WI38 (cell line): ENCODE results near the gene PFAS.

Source experiments
- H3K4me3 ChIP-seq: 2 replicates; pipeline ENCODE4 v1.5.1; 2011; ENCODE audit warnings: low read depth, mild to moderate bottlenecking, control low read depth, low read length
- TF ChIP-seq, protein P1 (sequence below): IDR thresholded peaks from 2 replicates; pipeline ENCODE4 v1.5.1; 2012; ENCODE audit warnings: low read depth, mild to moderate bottlenecking, control low read depth, low read length

The PFAS gene

DNA sequence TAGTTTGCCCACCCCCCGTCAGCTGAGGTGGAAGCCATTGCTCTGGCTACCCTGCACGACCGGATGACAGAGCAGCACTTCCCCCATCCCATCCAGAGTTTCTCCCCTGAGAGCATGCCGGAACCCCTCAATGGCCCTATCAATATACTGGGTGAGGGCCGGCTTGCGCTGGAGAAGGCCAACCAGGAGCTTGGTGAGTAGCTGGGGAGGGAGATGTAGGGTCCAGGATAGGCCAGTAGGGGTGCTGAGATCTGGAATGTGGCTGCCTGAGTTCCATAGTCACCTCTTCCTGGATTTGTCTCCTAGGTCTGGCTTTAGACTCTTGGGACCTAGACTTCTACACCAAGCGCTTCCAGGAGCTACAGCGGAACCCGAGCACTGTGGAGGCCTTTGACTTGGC lies 6.4 kb downstream of the PFAS start:
- H3K4me3 ChIP-seq: no peak overlapping the region
- TF ChIP-seq, protein P1, sequence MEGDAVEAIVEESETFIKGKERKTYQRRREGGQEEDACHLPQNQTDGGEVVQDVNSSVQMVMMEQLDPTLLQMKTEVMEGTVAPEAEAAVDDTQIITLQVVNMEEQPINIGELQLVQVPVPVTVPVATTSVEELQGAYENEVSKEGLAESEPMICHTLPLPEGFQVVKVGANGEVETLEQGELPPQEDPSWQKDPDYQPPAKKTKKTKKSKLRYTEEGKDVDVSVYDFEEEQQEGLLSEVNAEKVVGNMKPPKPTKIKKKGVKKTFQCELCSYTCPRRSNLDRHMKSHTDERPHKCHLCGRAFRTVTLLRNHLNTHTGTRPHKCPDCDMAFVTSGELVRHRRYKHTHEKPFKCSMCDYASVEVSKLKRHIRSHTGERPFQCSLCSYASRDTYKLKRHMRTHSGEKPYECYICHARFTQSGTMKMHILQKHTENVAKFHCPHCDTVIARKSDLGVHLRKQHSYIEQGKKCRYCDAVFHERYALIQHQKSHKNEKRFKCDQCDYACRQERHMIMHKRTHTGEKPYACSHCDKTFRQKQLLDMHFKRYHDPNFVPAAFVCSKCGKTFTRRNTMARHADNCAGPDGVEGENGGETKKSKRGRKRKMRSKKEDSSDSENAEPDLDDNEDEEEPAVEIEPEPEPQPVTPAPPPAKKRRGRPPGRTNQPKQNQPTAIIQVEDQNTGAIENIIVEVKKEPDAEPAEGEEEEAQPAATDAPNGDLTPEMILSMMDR: no peak

DNA sequence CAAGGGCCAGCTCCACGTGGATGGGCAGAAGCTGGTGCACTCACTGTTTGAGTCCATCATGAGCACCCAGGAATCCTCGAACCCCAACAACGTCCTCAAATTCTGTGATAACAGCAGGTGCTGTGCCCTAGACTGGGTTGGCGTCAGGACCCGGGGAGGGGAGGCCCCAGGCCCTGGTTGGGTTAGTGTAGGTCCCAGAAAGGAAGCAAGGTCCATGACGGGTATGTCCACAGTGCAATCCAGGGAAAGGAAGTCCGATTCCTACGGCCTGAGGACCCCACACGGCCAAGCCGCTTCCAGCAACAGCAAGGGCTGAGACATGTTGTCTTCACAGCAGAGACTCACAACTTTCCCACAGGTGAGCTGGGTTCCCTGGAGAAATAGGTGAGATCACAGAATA lies 7.2 kb downstream of the PFAS start:
- TF ChIP-seq, protein P1: no peak
- no peak overlapping the region for H3K4me3 ChIP-seq

DNA sequence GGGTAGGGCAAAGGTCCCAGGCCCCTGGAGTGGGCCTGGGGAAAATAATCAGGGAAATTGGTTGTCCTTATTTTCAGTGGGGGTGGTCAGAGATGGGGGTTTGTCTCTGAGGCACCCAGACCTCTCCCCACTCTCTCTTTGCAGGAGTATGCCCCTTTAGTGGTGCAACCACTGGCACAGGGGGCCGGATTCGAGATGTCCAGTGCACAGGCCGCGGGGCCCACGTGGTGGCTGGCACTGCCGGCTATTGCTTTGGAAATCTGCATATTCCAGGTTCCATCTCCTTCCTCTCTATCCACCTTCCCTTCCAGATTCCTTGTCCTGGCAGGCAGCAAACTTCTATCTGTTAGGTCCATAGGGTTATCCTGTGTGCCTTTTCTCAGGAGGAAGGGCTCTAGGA lies 7.6 kb downstream of the PFAS start:
- no peak overlapping the region for H3K4me3 ChIP-seq
- TF ChIP-seq, protein P1: no peak

DNA sequence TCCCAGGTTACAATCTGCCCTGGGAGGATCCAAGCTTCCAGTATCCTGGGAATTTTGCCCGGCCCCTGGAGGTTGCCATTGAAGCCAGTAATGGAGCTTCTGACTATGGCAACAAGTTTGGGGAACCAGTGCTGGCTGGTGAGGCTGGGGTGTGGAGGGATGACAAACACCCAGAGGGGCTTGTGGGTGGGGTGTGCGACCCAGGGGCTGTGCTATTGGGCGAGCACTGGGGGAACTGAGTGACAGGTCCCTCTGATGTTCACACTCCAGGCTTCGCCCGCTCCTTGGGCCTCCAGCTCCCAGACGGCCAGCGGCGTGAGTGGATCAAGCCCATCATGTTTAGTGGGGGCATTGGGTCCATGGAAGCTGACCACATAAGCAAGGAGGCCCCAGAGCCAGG lies 8.7 kb downstream of the PFAS start:
- TF ChIP-seq, protein P1: no peak
- no peak overlapping the region for H3K4me3 ChIP-seq

DNA sequence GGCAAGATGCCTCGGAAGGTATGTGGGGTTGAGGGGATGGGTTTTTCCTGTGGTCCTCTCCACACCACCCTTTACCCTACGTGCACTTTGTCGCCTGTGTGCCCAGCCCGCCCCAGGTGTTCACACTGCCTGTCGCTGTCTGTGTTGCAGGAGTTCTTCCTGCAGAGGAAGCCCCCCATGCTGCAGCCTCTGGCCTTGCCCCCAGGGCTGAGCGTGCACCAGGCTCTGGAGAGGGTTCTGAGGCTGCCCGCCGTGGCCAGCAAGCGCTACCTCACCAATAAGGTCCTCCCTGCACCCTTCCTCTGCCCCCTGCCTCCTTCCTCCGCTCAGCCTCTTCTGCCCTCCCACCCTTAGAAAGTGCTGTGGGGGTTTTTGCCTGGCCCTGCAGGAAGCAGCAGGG lies 15.2 kb downstream of the PFAS start:
- TF ChIP-seq, protein P1: no peak
- no peak overlapping the region for H3K4me3 ChIP-seq

DNA sequence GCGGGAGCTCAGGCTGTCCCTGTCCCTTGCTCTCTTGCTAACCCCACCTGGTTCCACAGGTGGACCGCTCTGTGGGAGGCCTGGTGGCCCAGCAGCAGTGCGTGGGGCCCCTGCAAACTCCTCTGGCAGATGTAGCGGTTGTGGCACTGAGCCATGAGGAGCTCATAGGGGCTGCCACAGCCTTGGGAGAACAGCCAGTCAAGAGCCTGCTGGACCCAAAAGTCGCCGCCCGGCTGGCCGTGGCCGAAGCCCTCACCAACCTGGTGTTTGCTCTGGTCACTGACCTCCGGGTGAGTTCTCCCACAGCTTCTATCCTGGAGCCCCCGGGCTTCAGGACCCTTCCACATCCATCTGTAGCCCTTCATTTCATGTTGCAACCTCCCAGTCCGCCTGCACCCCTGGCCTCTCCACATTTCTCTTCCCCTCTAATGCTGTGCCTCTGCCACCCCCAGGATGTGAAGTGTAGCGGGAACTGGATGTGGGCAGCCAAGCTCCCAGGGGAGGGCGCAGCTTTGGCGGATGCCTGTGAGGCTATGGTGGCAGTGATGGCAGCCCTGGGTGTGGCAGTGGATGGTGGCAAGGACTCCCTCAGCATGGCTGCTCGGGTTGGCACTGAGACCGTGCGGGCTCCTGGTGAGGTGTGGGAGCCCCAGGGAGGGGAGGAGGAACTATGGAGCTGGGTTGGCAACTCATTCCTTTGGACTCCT lies 15.9 kb downstream of the PFAS start:
- TF ChIP-seq, protein P1: no peak
- no peak overlapping the region for H3K4me3 ChIP-seq

DNA sequence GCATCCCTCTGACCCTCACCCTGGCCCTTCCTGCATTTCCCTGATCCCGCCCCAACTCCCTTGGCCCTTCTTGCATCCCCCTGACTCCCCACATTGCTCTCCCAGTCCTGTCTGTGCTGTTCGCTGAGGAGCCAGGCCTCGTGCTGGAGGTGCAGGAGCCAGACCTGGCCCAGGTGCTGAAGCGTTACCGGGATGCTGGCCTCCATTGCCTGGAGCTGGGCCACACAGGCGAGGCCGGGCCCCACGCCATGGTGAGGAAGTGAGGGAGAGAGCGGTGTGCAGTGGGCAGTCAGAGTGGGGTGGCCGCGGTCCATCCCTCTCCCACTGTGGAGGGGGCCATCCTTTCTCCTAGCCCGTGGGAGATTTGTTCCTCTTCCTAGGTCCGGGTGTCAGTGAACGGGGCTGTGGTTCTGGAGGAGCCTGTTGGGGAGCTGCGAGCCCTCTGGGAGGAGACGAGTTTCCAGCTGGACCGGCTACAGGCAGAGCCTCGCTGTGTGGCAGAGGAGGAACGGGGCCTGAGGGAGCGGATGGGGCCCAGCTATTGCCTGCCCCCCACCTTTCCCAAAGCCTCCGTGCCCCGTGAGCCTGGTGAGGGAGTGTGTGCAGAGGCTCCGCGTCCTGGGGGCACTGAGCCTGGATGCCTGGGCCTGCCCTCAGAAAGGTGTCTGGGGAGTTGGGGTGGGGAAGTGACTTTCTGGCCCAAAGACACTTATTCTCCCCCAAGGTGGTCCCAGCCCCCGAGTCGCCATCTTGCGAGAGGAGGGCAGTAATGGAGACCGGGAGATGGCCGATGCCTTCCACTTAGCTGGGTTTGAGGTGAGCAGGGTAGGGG lies 17.8 kb downstream of the PFAS start:
- TF ChIP-seq, protein P1: no peak
- no peak overlapping the region for H3K4me3 ChIP-seq
